ENCODE results near the gene ADARB1. TPM values are rescaled to one million over a fixed set of nuclear protein-coding genes. Genes with fewer than 3 reads are reported as not detected.

Gene ADARB1
- total and polyA plus RNA-seq, 2 donors (not counting 1 experiment from before 2014, with no cell fraction given): 17.1 to 33.3 TPM

DNA sequence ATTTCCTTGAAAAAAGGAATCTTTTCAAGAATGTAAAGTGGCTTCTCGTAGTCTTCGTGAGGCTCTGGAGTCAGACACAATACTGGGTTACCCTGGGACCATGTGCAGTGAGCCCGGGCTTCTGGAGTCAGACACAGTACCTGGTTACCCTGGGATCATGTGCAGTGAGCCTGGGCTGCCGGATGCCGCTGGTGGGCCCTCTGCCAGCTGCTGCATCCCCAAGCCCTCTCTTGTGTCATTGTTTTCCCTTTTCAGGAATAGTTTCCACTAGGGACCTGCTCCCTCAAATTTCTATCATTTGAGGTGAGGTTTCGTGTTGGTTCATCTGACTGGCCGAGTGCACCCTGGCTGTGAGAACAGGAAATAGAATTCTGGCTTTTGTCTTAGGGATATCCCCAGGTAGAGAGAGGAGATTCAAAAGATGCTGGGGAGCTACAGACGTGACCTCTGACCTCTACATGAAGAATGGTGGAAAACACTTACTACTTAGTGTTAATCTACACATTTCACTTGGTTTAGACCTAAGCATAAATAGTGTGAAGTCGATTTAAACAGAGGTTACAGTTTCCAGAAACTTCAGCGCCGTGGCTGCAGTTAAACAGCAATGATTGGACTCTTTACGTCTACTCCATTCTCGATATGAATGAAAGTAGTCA is 10.6 kb downstream of the ADARB1 start:
- 73% methylated on average over 7 of the region's 13 CpGs for WGBS (ENCODE audit: insufficient coverage)
- ATAC-seq (ENCODE audit: low read depth): no peak
- Histone ChIP-seq H3K9me3 (ENCODE audit: control extremely low read depth in 1 of 3, control insufficient read depth in 2 of 3, insufficient read depth in 1 of 3, low read length in 2 of 3) (no peaks in the 10 kb centered on the region), H3K79me2 (ENCODE audit: control insufficient read depth, insufficient read depth, low read length) (peaks cover 96% of the 10 kb centered on the region), H3K4me1 (ENCODE audit: control insufficient read depth in 2 of 2, insufficient read depth in 2 of 2, low read length in 2 of 2) (peaks cover 40% of the 10 kb centered on the region in 2 donors), H4K20me1 (ENCODE audit: control insufficient read depth, insufficient read depth, low read length, poor library complexity, severe bottlenecking) (peaks cover 74% of the 10 kb centered on the region), H3K36me3 (replicated peaks in 1 of 2; ENCODE audit: control extremely low read depth in 1 of 2, control insufficient read depth in 1 of 2, extremely low read depth in 1 of 2, insufficient read depth in 2 of 2, low read length in 1 of 2) (peaks cover 0 to 6% of the 10 kb centered on the region in 2 experiments), H3K4me3 (ENCODE audit: control extremely low read depth in 1 of 5, extremely low read depth in 1 of 5, insufficient read depth in 1 of 5, low read depth in 2 of 5, low read length in 4 of 5) (no peak overlapping the region), H2AFZ (ENCODE audit: insufficient read depth, low read depth, low read length, poor library complexity, severe bottlenecking) (no peak overlapping the region), H3K27ac (ENCODE audit: low read length in 2 of 2) (no peak overlapping the region), H3K27me3 (replicated peaks in 1 of 4; ENCODE audit: control extremely low read depth in 1 of 4, control insufficient read depth in 3 of 4, insufficient read depth in 4 of 4, low read length in 3 of 4) (no peaks in the 10 kb centered on the region), H3K4me2 (replicated peaks; ENCODE audit: low read depth, low read length, poor library complexity, severe bottlenecking) (no peak overlapping the region), H3K9ac (ENCODE audit: low read length) (no peak overlapping the region)
- H3K27me3 Mint-ChIP-seq: no peaks in the 10 kb centered on the region
- POLR2A ChIA-PET: no interaction called here
- H3K4me1 Mint-ChIP-seq: peaks cover 78% of the 10 kb centered on the region
- CTCF ChIA-PET: interaction anchor here (0.6 kb wide), 1 partner anchor 43 kb away, joined by 3 read pairs; no protein-coding TSS in a partner anchor
- intact Hi-C loops (cut with micrococcal nuclease): no loop called here
- H3K4me3 Mint-ChIP-seq: no peak overlapping the region
- no peak for TF ChIP-seq EZH2 (IDR thresholded peaks at IDR 0.05; ENCODE audit: borderline replicate concordance, insufficient read depth, low read depth, low read length, poor library complexity, severe bottlenecking)
- TF ChIP-seq, protein P1, sequence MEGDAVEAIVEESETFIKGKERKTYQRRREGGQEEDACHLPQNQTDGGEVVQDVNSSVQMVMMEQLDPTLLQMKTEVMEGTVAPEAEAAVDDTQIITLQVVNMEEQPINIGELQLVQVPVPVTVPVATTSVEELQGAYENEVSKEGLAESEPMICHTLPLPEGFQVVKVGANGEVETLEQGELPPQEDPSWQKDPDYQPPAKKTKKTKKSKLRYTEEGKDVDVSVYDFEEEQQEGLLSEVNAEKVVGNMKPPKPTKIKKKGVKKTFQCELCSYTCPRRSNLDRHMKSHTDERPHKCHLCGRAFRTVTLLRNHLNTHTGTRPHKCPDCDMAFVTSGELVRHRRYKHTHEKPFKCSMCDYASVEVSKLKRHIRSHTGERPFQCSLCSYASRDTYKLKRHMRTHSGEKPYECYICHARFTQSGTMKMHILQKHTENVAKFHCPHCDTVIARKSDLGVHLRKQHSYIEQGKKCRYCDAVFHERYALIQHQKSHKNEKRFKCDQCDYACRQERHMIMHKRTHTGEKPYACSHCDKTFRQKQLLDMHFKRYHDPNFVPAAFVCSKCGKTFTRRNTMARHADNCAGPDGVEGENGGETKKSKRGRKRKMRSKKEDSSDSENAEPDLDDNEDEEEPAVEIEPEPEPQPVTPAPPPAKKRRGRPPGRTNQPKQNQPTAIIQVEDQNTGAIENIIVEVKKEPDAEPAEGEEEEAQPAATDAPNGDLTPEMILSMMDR (IDR thresholded peaks at IDR 0.05): no peak
- no peaks in the 10 kb centered on the region for H3K9me3 Mint-ChIP-seq (ENCODE audit: insufficient read depth)
- no peak overlapping the region for H3K27ac Mint-ChIP-seq
- DNase-seq: no peak

DNA sequence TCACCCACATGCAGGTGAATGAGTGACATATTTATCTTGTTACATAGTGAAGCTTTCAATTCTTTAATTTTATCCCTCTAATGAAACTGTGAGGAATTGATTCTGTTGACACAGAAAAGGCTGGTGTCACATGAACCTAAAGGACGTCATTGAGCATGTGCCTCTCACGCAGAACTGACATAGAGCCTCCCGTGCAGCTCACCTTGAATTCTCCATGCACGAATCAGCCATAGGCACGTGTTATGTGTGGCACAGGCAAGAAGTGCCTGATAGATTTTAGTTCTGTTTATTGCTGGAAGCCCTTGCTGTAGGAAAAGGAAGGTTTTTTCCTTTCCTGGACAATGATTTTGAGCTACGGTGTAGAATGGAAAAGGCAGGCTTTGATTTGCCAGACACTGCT is 11.3 kb downstream of the ADARB1 start:
- ChIA-PET POLR2A (interaction anchor here (0.6 kb wide), 1 partner anchor 447 kb away, joined by 3 read pairs; no protein-coding TSS in a partner anchor), CTCF (interaction anchor here (0.6 to 1.3 kb wide), 4 partner anchors 16 to 136 kb away, joined by 3 to 6 read pairs (median 3); no protein-coding TSS in a partner anchor)
- Histone ChIP-seq H3K36me3 (replicated peaks in 1 of 2; ENCODE audit: control extremely low read depth in 1 of 2, control insufficient read depth in 1 of 2, extremely low read depth in 1 of 2, insufficient read depth in 2 of 2, low read length in 1 of 2) (peaks cover 0 to 6% of the 10 kb centered on the region in 2 experiments), H3K9me3 (ENCODE audit: control extremely low read depth in 1 of 3, control insufficient read depth in 2 of 3, insufficient read depth in 1 of 3, low read length in 2 of 3) (no peaks in the 10 kb centered on the region), H4K20me1 (ENCODE audit: control insufficient read depth, insufficient read depth, low read length, poor library complexity, severe bottlenecking) (peaks cover 74% of the 10 kb centered on the region), H3K9ac (ENCODE audit: low read length) (no peak overlapping the region), H3K4me1 (ENCODE audit: control insufficient read depth in 2 of 2, insufficient read depth in 2 of 2, low read length in 2 of 2) (peaks cover 40 to 43% of the 10 kb centered on the region in 2 donors), H3K4me2 (replicated peaks; ENCODE audit: low read depth, low read length, poor library complexity, severe bottlenecking) (no peak overlapping the region), H3K4me3 (ENCODE audit: control extremely low read depth in 1 of 5, extremely low read depth in 1 of 5, insufficient read depth in 1 of 5, low read depth in 2 of 5, low read length in 4 of 5) (no peak overlapping the region), H3K27me3 (replicated peaks in 1 of 4; ENCODE audit: control extremely low read depth in 1 of 4, control insufficient read depth in 3 of 4, insufficient read depth in 4 of 4, low read length in 3 of 4) (no peaks in the 10 kb centered on the region), H3K27ac (ENCODE audit: low read length in 2 of 2) (no peak overlapping the region), H3K79me2 (ENCODE audit: control insufficient read depth, insufficient read depth, low read length) (peaks cover 97% of the 10 kb centered on the region), H2AFZ (ENCODE audit: insufficient read depth, low read depth, low read length, poor library complexity, severe bottlenecking) (no peak overlapping the region)
- TF ChIP-seq, protein P1 (IDR thresholded peaks at IDR 0.05): no peak
- TF ChIP-seq EZH2 (IDR thresholded peaks at IDR 0.05; ENCODE audit: borderline replicate concordance, insufficient read depth, low read depth, low read length, poor library complexity, severe bottlenecking): no peak
- Mint-ChIP-seq H3K4me3 (no peak overlapping the region), H3K9me3 (ENCODE audit: insufficient read depth) (no peaks in the 10 kb centered on the region), H3K27me3 (no peaks in the 10 kb centered on the region), H3K4me1 (peaks cover 80% of the 10 kb centered on the region), H3K27ac (no peak overlapping the region)
- DNase-seq (no peak), ATAC-seq (ENCODE audit: low read depth) (no peak)
- WGBS (ENCODE audit: insufficient coverage): 96% methylated on average over 6 of the region's 6 CpGs
- intact Hi-C loops (cut with micrococcal nuclease): no loop called here

Data from B cell (primary cell).